ENCODE measurements around the gene PTS. TPM values are rescaled to one million over a fixed set of nuclear protein-coding genes. Genes with fewer than 3 reads are reported as not detected.

PTS gene
- total and polyA plus RNA-seq, 9 of the 15 experiments (the other 6 are each of a cell fraction or from before 2014, with no cell fraction given) = 27.1 to 72.7 (median 41.1) TPM

DNA sequence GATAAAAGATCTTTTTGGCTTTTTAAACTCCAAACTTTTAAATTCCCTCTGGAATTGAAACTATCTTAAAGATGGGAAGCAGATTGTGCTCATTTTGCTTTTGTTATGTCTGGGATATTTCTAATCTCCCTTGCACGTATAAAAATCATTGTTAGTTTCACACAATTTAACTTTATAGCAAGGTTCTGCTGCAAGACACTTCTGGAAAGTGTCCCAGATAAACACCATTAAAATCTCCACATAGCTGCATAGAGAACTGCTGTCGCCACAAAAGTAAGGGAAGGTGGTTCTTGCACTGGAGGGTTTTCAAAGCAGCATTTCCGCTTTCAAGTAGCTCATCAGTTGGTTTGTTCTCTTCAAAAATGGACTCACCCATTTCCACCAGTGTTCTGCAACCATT, 11.8 kb downstream of the PTS start:
- H4K20me1 ChIP-seq (replicated peaks; ENCODE audit: control insufficient read depth, insufficient read depth, low read length) = no peaks in the 10 kb centered on the region
- no peak for DNase-seq (ENCODE audit: extremely low read depth in 1 of 4, low spot score in 3 of 4)
- TF ChIP-seq EZH2 (IDR thresholded peaks at IDR 0.05; ENCODE audit: borderline replicate concordance, low read depth, low read length) (no peak), CBX2 (IDR thresholded peaks at IDR 0.05; ENCODE audit: insufficient read depth, low read length, poor library complexity, severe bottlenecking) (no peak), ZNF324 (CRISPR knock-in tag; IDR thresholded peaks at IDR 0.05) (no peak), MEIS2 (IDR thresholded peaks at IDR 0.05; ENCODE audit: partially characterized antibody) (no peak), TAL1 (IDR thresholded peaks at IDR 0.05) (no peak), ESRRB (CRISPR knock-in tag; IDR thresholded peaks at IDR 0.05; ENCODE audit: borderline replicate concordance) (no peak), ZNF23 (CRISPR knock-in tag; IDR thresholded peaks at IDR 0.05) (no peak), NONO (IDR thresholded peaks at IDR 0.05; ENCODE audit: low read depth in 2 of 2, low read length in 1 of 2) (no peak), CREBBP (IDR thresholded peaks at IDR 0.05; ENCODE audit: low read depth, low read length) (no peak)
- TF ChIP-seq, protein P1, sequence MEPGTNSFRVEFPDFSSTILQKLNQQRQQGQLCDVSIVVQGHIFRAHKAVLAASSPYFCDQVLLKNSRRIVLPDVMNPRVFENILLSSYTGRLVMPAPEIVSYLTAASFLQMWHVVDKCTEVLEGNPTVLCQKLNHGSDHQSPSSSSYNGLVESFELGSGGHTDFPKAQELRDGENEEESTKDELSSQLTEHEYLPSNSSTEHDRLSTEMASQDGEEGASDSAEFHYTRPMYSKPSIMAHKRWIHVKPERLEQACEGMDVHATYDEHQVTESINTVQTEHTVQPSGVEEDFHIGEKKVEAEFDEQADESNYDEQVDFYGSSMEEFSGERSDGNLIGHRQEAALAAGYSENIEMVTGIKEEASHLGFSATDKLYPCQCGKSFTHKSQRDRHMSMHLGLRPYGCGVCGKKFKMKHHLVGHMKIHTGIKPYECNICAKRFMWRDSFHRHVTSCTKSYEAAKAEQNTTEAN (CRISPR knock-in tag; IDR thresholded peaks at IDR 0.05) = no peak
- TF ChIP-seq, protein P2, sequence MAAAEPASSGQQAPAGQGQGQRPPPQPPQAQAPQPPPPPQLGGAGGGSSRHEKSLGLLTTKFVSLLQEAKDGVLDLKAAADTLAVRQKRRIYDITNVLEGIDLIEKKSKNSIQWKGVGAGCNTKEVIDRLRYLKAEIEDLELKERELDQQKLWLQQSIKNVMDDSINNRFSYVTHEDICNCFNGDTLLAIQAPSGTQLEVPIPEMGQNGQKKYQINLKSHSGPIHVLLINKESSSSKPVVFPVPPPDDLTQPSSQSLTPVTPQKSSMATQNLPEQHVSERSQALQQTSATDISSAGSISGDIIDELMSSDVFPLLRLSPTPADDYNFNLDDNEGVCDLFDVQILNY (CRISPR knock-in tag; IDR thresholded peaks at IDR 0.05) = no peak
- TF ChIP-seq, protein P3, sequence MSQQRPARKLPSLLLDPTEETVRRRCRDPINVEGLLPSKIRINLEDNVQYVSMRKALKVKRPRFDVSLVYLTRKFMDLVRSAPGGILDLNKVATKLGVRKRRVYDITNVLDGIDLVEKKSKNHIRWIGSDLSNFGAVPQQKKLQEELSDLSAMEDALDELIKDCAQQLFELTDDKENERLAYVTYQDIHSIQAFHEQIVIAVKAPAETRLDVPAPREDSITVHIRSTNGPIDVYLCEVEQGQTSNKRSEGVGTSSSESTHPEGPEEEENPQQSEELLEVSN (IDR thresholded peaks at IDR 0.05; ENCODE audit: borderline replicate concordance in 1 of 2, extremely low read depth in 1 of 2, insufficient read depth in 1 of 2, insufficient read length in 1 of 2, low read depth in 1 of 2, low read length in 1 of 2, poor library complexity in 1 of 2, severe bottlenecking in 1 of 2) = no peak
- TF ChIP-seq, protein P4, sequence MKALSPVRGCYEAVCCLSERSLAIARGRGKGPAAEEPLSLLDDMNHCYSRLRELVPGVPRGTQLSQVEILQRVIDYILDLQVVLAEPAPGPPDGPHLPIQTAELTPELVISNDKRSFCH (CRISPR knock-in tag; IDR thresholded peaks at IDR 0.05) = no peak
- TF ChIP-seq, protein P4 (tag; IDR thresholded peaks at IDR 0.05) = no peak
- TF ChIP-seq, protein P5, sequence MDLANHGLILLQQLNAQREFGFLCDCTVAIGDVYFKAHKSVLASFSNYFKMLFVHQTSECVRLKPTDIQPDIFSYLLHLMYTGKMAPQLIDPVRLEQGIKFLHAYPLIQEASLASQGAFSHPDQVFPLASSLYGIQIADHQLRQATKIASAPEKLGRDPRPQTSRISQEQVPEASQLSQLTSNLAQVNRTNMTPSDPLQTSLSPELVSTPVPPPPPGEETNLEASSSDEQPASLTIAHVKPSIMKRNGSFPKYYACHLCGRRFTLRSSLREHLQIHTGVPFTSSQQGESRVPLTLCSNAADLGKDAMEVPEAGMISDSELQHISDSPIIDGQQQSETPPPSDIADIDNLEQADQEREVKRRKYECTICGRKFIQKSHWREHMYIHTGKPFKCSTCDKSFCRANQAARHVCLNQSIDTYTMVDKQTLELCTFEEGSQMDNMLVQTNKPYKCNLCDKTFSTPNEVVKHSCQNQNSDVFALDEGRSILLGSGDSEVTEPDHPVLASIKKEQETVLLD (IDR thresholded peaks at IDR 0.05) = no peak
- TF ChIP-seq, protein P6, sequence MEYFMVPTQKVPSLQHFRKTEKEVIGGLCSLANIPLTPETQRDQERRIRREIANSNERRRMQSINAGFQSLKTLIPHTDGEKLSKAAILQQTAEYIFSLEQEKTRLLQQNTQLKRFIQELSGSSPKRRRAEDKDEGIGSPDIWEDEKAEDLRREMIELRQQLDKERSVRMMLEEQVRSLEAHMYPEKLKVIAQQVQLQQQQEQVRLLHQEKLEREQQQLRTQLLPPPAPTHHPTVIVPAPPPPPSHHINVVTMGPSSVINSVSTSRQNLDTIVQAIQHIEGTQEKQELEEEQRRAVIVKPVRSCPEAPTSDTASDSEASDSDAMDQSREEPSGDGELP (CRISPR knock-in tag; IDR thresholded peaks at IDR 0.05; ENCODE audit: borderline replicate concordance) = no peak

More for the DNA sequence above, 11.8 kb downstream of the PTS start:
- in situ Hi-C loops (cut with MboI) = no loop called here
- H3K4me1 ChIP-seq (replicated peaks in 1 of 2; ENCODE audit: control insufficient read depth in 2 of 2, insufficient read depth in 2 of 2, low read length in 2 of 2) = no peaks in the 10 kb centered on the region
- no peaks in the 10 kb centered on the region for H3K79me2 ChIP-seq (ENCODE audit: control insufficient read depth, insufficient read depth, low read length)
- no peak overlapping the region for H3K4me3 ChIP-seq
- intact Hi-C loops (cut with micrococcal nuclease) = no loop called here
- no TSS peak for BruUV-seq (replicated peaks)
- H3K9me1 ChIP-seq (ENCODE audit: control insufficient read depth, insufficient read depth, low read length) = no peaks in the 10 kb centered on the region
- FAIRE-seq (no peak), ATAC-seq (no peak)
- H2AFZ ChIP-seq (ENCODE audit: low read depth, low read length) = no peak overlapping the region
- ChIA-PET POLR2A (interaction anchor here (0.5 kb wide), 1 partner anchor 22 kb away, joined by 3 read pairs; no protein-coding TSS in a partner anchor), CTCF (ENCODE audit: low intra/inter-chr PET ratio) (no interaction called here)
- no peak overlapping the region for H3K9ac ChIP-seq (ENCODE audit: insufficient read depth in 1 of 2, low read depth in 2 of 2, low read length in 2 of 2)
- H3K36me3 ChIP-seq (ENCODE audit: control insufficient read depth, insufficient read depth, low read length) = peaks cover 41% of the 10 kb centered on the region; the same call in 2 of the 3 replicates
- no peak overlapping the region for H3K4me2 ChIP-seq (ENCODE audit: insufficient read depth, low read length)
- no peaks in the 10 kb centered on the region for H3K27me3 ChIP-seq (ENCODE audit: control insufficient read depth in 2 of 2, insufficient read depth in 2 of 2, low read length in 2 of 2)
- 85% methylated on average over 3 of the region's 3 CpGs for WGBS (ENCODE audit: insufficient coverage, low coverage, missing lambda C conversion rate)
- no peaks in the 10 kb centered on the region for H3K9me3 ChIP-seq (replicated peaks; ENCODE audit: control insufficient read depth, insufficient read depth, low read depth, low read length)
- no peak overlapping the region for H3K27ac ChIP-seq (ENCODE audit: extremely low read depth, low read depth, low read length)

Measured in K562 (cell line).